Medulla oblongata (tissue), 1 donor: ENCODE results near the gene RAPGEF4.
"Not testable (repeated sequence)": the region's sequence is repeated elsewhere in the genome, so short reads cannot be mapped to it uniquely, and the experiment has no call there.

Experiments used
- DNase-seq: peaks from one replicate; pipeline ENCODE4 v3.0.0-alpha.2; 2015; ENCODE audit errors: extremely low spot score

Gene RAPGEF4

GRCh38 chr2:173032032-173032431 is 296.4 kb downstream of the RAPGEF4 start:
- no peak for DNase-seq

GRCh38 chr2:173033084-173033483 is 297.4 kb downstream of the RAPGEF4 start:
- DNase-seq = no peak

- DNase-seq = no peak
Observed at GRCh38 chr2:173034143-173034542, 298.5 kb downstream of the RAPGEF4 start.

- DNase-seq = no peak
Observed at GRCh38 chr2:173037245-173038120, 301.8 kb downstream of the RAPGEF4 start.

GRCh38 chr2:173038257-173038656 is 302.6 kb downstream of the RAPGEF4 start:
- DNase-seq = not testable (repeated sequence)

GRCh38 chr2:173040729-173041128 is 305.1 kb downstream of the RAPGEF4 start:
- DNase-seq = no peak

- peak; percentile 64 for DNase-seq
Observed at GRCh38 chr2:173043476-173043875, 307.8 kb downstream of the RAPGEF4 start.

- DNase-seq = no peak
Observed at GRCh38 chr2:173043897-173044519, 308.4 kb downstream of the RAPGEF4 start.

GRCh38 chr2:173044686-173045085 is 309.0 kb downstream of the RAPGEF4 start:
- DNase-seq = no peak

- DNase-seq = no peak
Observed at GRCh38 chr2:173045181-173045580, 309.5 kb downstream of the RAPGEF4 start.

GRCh38 chr2:173048522-173048896 is 312.9 kb downstream of the RAPGEF4 start:
- no peak for DNase-seq

GRCh38 chr2:173048897-173049661 is 313.4 kb downstream of the RAPGEF4 start:
- DNase-seq = no peak

- no peak for DNase-seq
Observed at GRCh38 chr2:173049831-173050230, 314.2 kb downstream of the RAPGEF4 start.

GRCh38 chr2:173050684-173051083 is 315.0 kb downstream of the RAPGEF4 start:
- DNase-seq = no peak

GRCh38 chr2:173051463-173052215 is 316.0 kb downstream of the RAPGEF4 start:
- DNase-seq = no peak

- no peak for DNase-seq
Observed at GRCh38 chr2:173053043-173053699, 317.5 kb downstream of the RAPGEF4 start.

GRCh38 chr2:173054466-173054865 is 318.8 kb downstream of the RAPGEF4 start:
- no peak for DNase-seq

GRCh38 chr2:173056705-173057364 is 321.2 kb downstream of the RAPGEF4 start:
- DNase-seq = peak; percentile 18

GRCh38 chr2:173058097-173058496 is 322.5 kb downstream of the RAPGEF4 start:
- DNase-seq = no peak

GRCh38 chr2:173058673-173059072 is 323.0 kb downstream of the RAPGEF4 start:
- DNase-seq = no peak

- DNase-seq = no peak
Observed at GRCh38 chr2:173059292-173059691, 323.6 kb downstream of the RAPGEF4 start.
